Caco-2 (cell line): ENCODE data around the gene MRPS22. TPM values are rescaled to one million over a fixed set of nuclear protein-coding genes. Genes with fewer than 3 reads are reported as not detected.

Experiments used
- BruUV-seq: library from RNA; stranded (reverse); fragments of 400-500 nt; replicated peaks from 2 replicates; lab custom pipeline; 2021; lab: Mats Ljungman, UMichigan
- CTCF ChIA-PET: fragments of 300-600 bp; sonication (Branson Sonifier 250); formaldehyde crosslinking; loops from one replicate; lab custom pipeline; 2022; ENCODE audit warnings: antibody characterized with exemption; lab: Charles Lee
- POLR2A ChIA-PET: fragments of 300-600 bp; sonication (Branson Sonifier 250); formaldehyde crosslinking; loops from one replicate; lab custom pipeline; 2022; ENCODE audit warnings: antibody characterized with exemption; lab: Charles Lee
- DNase-seq, 2 experiments: peaks; one replicate each; pipeline versions ENCODE4 v3.0.0 to v3.0.0-alpha.2; 2020 to 2022
- H3K27me3 ChIP-seq: replicated peaks from 2 replicates; pipeline ENCODE4 v1.6.0; 2011; ENCODE audit warnings: low read length; ENCODE audit not compliant: control insufficient read depth, insufficient read depth
- H3K36me3 ChIP-seq: 2 replicates; pipeline ENCODE4 v1.5.1; 2011; ENCODE audit warnings: low read length; ENCODE audit not compliant: control insufficient read depth, insufficient read depth
- H3K4me1 ChIP-seq: fragments of 250-450 bp; sonication (Bioruptor Pico); 2 replicates; pipeline ENCODE4 v1.5.1; 2020; ENCODE audit warnings: mild to moderate bottlenecking
- H3K4me3 ChIP-seq: 2 replicates; pipeline ENCODE4 v1.5.1; 2011; ENCODE audit warnings: low read depth, mild to moderate bottlenecking, control low read depth, low read length
- H3K9me3 ChIP-seq: fragments of 250-450 bp; sonication (Bioruptor Pico); 2 replicates; pipeline ENCODE4 v1.5.1; 2020; ENCODE audit warnings: mild to moderate bottlenecking, moderate library complexity
- H3K27ac Mint-ChIP-seq: one replicate; pipeline ENCODE4 v1.8.0; 2022; ENCODE audit warnings: mixed read lengths; ENCODE audit not compliant: unreplicated experiment
- H3K27me3 Mint-ChIP-seq: one replicate; pipeline ENCODE4 v1.8.0; 2022; ENCODE audit warnings: mixed read lengths; ENCODE audit not compliant: insufficient read depth, unreplicated experiment
- H3K36me3 Mint-ChIP-seq: one replicate; pipeline ENCODE4 v1.8.0; 2022; ENCODE audit warnings: mild to moderate bottlenecking, mixed read lengths; ENCODE audit not compliant: insufficient read depth, unreplicated experiment
- H3K4me1 Mint-ChIP-seq: one replicate; pipeline ENCODE4 v1.8.0; 2022; ENCODE audit warnings: low read depth, mixed read lengths; ENCODE audit not compliant: unreplicated experiment
- H3K4me3 Mint-ChIP-seq: one replicate; pipeline ENCODE4 v1.8.0; 2022; ENCODE audit warnings: mild to moderate bottlenecking, moderate library complexity, mixed read lengths; ENCODE audit not compliant: unreplicated experiment
- H3K9me3 Mint-ChIP-seq: one replicate; pipeline ENCODE4 v1.8.0; 2022; ENCODE audit warnings: mixed read lengths; ENCODE audit not compliant: unreplicated experiment
- intact Hi-C: fragments of 100-400 bp; cut with micrococcal nuclease; formaldehyde crosslinking; loops from one replicate; pipeline ENCODE4 v1.10.0; 2022; ENCODE audit not compliant: unreplicated experiment
- total RNA-seq: library from RNA; stranded (reverse); gene quantifications from 2 replicates; pipeline ENCODE4 v1.2.3, GENCODE V29; 2022
- TF ChIP-seq, protein P1 (sequence below), 2 experiments: fragments of 200-600 bp in 1 of 2; IDR thresholded peaks; 1 replicate in 1 of 2; 2 replicates in 1 of 2; pipeline versions ENCODE4 v1.5.1 to v1.8.0; 2011 to 2022; ENCODE audit warnings: antibody characterized with exemption in 1 of 2, control low read depth in 1 of 2, inconsistent platforms in 1 of 2, low read depth in 1 of 2, low read length in 1 of 2, mild to moderate bottlenecking in 1 of 2, moderate library complexity in 1 of 2; ENCODE audit not compliant: insufficient read depth in 1 of 2, severe bottlenecking in 1 of 2, unreplicated experiment in 1 of 2

Gene MRPS22
- total RNA-seq, 1 experiment from 2014 or later: 63.9 TPM

DNA sequence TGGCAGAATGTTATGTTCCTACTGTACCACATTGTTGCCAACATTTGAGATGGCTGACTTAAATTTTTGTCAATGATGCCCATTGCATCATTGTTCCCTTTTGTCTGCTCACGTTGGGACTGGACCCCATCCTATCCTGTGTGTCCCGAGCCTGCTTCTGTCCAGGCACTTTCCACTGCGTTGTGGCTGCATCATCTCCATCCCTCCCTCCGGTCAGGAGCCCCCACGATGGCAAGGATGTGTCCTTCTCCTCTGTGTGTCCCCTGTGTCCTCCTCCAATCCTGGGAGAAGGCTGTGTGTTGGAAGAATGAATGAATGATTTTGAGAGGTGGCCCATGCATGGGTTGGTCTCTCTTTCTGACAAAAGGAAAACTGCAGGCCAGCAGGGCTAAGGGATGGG lies 19.4 kb upstream of the MRPS22 start:
- intact Hi-C loops: no loop called here
- no peaks in the 10 kb centered on the region for H3K9me3 Mint-ChIP-seq
- H3K27ac Mint-ChIP-seq: no peak overlapping the region
- no peak for DNase-seq
- Histone ChIP-seq H3K9me3 (no peaks in the 10 kb centered on the region), H3K27me3 (no peaks in the 10 kb centered on the region), H3K4me1 (peaks cover 22% of the 10 kb centered on the region), H3K4me3 (no peak overlapping the region), H3K36me3 (no peaks in the 10 kb centered on the region)
- POLR2A ChIA-PET: no interaction called here
- BruUV-seq: no TSS peak
- H3K4me1 Mint-ChIP-seq: peaks cover 18% of the 10 kb centered on the region
- no peaks in the 10 kb centered on the region for H3K27me3 Mint-ChIP-seq
- TF ChIP-seq, protein P1, sequence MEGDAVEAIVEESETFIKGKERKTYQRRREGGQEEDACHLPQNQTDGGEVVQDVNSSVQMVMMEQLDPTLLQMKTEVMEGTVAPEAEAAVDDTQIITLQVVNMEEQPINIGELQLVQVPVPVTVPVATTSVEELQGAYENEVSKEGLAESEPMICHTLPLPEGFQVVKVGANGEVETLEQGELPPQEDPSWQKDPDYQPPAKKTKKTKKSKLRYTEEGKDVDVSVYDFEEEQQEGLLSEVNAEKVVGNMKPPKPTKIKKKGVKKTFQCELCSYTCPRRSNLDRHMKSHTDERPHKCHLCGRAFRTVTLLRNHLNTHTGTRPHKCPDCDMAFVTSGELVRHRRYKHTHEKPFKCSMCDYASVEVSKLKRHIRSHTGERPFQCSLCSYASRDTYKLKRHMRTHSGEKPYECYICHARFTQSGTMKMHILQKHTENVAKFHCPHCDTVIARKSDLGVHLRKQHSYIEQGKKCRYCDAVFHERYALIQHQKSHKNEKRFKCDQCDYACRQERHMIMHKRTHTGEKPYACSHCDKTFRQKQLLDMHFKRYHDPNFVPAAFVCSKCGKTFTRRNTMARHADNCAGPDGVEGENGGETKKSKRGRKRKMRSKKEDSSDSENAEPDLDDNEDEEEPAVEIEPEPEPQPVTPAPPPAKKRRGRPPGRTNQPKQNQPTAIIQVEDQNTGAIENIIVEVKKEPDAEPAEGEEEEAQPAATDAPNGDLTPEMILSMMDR (IDR thresholded peaks at IDR 0.05; ENCODE audit: insufficient read depth in 1 of 2, low read depth in 1 of 2, low read length in 1 of 2, severe bottlenecking in 1 of 2, unreplicated experiment in 1 of 2): no peak
- CTCF ChIA-PET: no interaction called here
- H3K36me3 Mint-ChIP-seq: no peaks in the 10 kb centered on the region
- H3K4me3 Mint-ChIP-seq: no peak overlapping the region

DNA sequence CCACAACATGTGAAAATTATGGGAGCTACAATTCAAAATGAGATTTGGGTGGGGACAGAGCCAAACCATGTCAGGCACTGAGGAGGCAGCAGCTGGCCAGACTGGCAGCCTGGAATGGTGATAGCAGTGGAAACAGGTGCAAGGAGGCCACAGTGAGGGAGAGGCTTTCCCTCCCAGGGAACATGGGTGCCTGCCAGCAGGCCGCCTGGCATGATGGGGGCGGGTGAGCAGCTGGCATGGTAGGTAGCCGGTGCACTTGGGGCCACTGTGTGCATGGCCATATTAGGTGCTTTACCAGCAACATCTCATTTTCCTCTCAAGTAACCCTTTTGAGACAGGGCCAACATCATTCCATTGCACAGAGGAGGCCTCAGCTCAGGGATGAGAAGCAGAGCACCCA lies 18.3 kb upstream of the MRPS22 start:
- intact Hi-C loops: loop anchor here (5.0 kb wide), 1 partner anchor 123 kb away; no protein-coding TSS in a partner anchor
- POLR2A ChIA-PET: no interaction called here

DNA sequence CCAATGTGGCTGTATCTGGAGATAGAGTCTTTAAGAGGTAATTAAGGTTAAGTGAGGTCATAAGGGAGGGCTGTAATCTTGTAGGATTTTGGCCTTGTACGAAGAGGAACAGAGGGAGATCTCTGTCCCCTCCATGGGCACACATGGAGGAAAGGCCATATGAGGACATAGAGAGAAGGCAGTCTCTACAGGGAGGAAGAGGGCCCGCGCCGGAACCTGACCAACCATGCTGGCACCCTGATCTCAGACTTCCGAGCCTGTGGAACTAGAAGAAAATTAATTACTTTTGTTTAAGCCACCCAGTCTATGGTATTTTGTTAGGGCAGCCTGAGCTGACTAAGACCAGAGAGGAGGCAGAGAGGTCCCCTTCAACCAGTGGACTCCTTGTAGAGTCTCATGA lies 17.7 kb upstream of the MRPS22 start:
- H3K27ac Mint-ChIP-seq: no peak overlapping the region
- peaks cover 5% of the 10 kb centered on the region for H3K27me3 Mint-ChIP-seq
- Histone ChIP-seq H3K27me3 (no peaks in the 10 kb centered on the region; the same call in 1 of the 2 replicates), H3K9me3 (no peaks in the 10 kb centered on the region), H3K36me3 (no peaks in the 10 kb centered on the region), H3K4me3 (no peak overlapping the region), H3K4me1 (peaks cover 8% of the 10 kb centered on the region)
- DNase-seq: no peak
- ChIA-PET CTCF (interaction anchor here (0.8 to 1.0 kb wide), 2 partner anchors 28 to 214 kb away, joined by 4 read pairs; no protein-coding TSS in a partner anchor), POLR2A (no interaction called here)
- TF ChIP-seq, protein P1 (IDR thresholded peaks at IDR 0.05; ENCODE audit: insufficient read depth in 1 of 2, low read depth in 1 of 2, low read length in 1 of 2, severe bottlenecking in 1 of 2, unreplicated experiment in 1 of 2): no peak
- no peaks in the 10 kb centered on the region for H3K9me3 Mint-ChIP-seq
- BruUV-seq: no TSS peak
- no peaks in the 10 kb centered on the region for H3K36me3 Mint-ChIP-seq
- intact Hi-C loops: loop anchor here (5.0 kb wide), 1 partner anchor 124 kb away; no protein-coding TSS in a partner anchor
- no peak overlapping the region for H3K4me3 Mint-ChIP-seq
- peaks cover 6% of the 10 kb centered on the region for H3K4me1 Mint-ChIP-seq

More for the DNA sequence above, 18.3 kb upstream of the MRPS22 start:
- Histone ChIP-seq H3K4me3 (no peak overlapping the region), H3K4me1 (peaks cover 14% of the 10 kb centered on the region), H3K27me3 (no peaks in the 10 kb centered on the region; the same call in 1 of the 2 replicates), H3K36me3 (no peaks in the 10 kb centered on the region), H3K9me3 (no peaks in the 10 kb centered on the region)
- Mint-ChIP-seq H3K4me3 (no peak overlapping the region), H3K27ac (no peak overlapping the region), H3K9me3 (no peaks in the 10 kb centered on the region), H3K36me3 (no peaks in the 10 kb centered on the region), H3K4me1 (peaks cover 12% of the 10 kb centered on the region), H3K27me3 (peaks cover 4% of the 10 kb centered on the region)
- CTCF ChIA-PET: interaction anchor here (0.6 to 1.0 kb wide), 2 partner anchors 214 to 389 kb away, joined by 3 to 4 read pairs; no protein-coding TSS in a partner anchor
- DNase-seq: no peak
- TF ChIP-seq, protein P1 (IDR thresholded peaks at IDR 0.05; ENCODE audit: insufficient read depth in 1 of 2, low read depth in 1 of 2, low read length in 1 of 2, severe bottlenecking in 1 of 2, unreplicated experiment in 1 of 2): no peak
- BruUV-seq: no TSS peak
